ENCODE results near the gene MLPH.

Gene MLPH

GRCh38 chr2:237464757-237465391 lies 22.2 kb upstream of the MLPH start:
- TF ChIP-seq EP300 (IDR thresholded peaks at IDR 0.05; ENCODE audit: borderline replicate concordance) (no peak), TEAD4 (IDR thresholded peaks at IDR 0.05) (no peak), TCF12 (IDR thresholded peaks at IDR 0.05; ENCODE audit: low read depth) (no peak), RAD21 (IDR thresholded peaks at IDR 0.05; ENCODE audit: low read depth) (no peak), YY1 (IDR thresholded peaks at IDR 0.05; ENCODE audit: low read depth) (no peak), EGR1 (IDR thresholded peaks at IDR 0.05) (no peak), TAF1 (IDR thresholded peaks at IDR 0.05; ENCODE audit: low read depth) (no peak), NFIC (IDR thresholded peaks at IDR 0.05) (no peak), MAX (IDR thresholded peaks at IDR 0.05) (no peak), FOXM1 (IDR thresholded peaks at IDR 0.05; ENCODE audit: borderline replicate concordance, low read depth) (no peak), ZBTB7A (IDR thresholded peaks at IDR 0.05; ENCODE audit: low read depth) (no peak), CREB1 (IDR thresholded peaks at IDR 0.05; ENCODE audit: low read depth) (no peak), CEBPB (IDR thresholded peaks at IDR 0.05) (no peak), USF1 (IDR thresholded peaks at IDR 0.05) (no peak), REST (IDR thresholded peaks at IDR 0.05; ENCODE audit: low read depth) (no peak)

- TF ChIP-seq CREB1 (IDR thresholded peaks at IDR 0.05; ENCODE audit: low read depth) (no peak), ZBTB7A (IDR thresholded peaks at IDR 0.05; ENCODE audit: low read depth) (no peak), TCF12 (IDR thresholded peaks at IDR 0.05; ENCODE audit: low read depth) (no peak), USF1 (IDR thresholded peaks at IDR 0.05) (no peak), NFIC (IDR thresholded peaks at IDR 0.05) (no peak), REST (IDR thresholded peaks at IDR 0.05; ENCODE audit: low read depth) (no peak), CEBPB (IDR thresholded peaks at IDR 0.05) (no peak), EP300 (IDR thresholded peaks at IDR 0.05; ENCODE audit: borderline replicate concordance) (no peak), FOXM1 (IDR thresholded peaks at IDR 0.05; ENCODE audit: borderline replicate concordance, low read depth) (no peak), EGR1 (IDR thresholded peaks at IDR 0.05) (no peak), MAX (IDR thresholded peaks at IDR 0.05) (no peak)
These were observed 21.4 kb upstream of the MLPH start for GRCh38 chr2:237465515-237466148.

- TF ChIP-seq FOXM1 (IDR thresholded peaks at IDR 0.05; ENCODE audit: borderline replicate concordance, low read depth): no peak
- TF ChIP-seq MAX (IDR thresholded peaks at IDR 0.05): no peak
- no peak for TF ChIP-seq ZBTB7A (IDR thresholded peaks at IDR 0.05; ENCODE audit: low read depth)
- no peak for TF ChIP-seq EGR1 (IDR thresholded peaks at IDR 0.05)
- no peak for TF ChIP-seq YY1 (IDR thresholded peaks at IDR 0.05; ENCODE audit: low read depth)
- TF ChIP-seq NFIC (IDR thresholded peaks at IDR 0.05): no peak
- TF ChIP-seq USF1 (IDR thresholded peaks at IDR 0.05): no peak
- TF ChIP-seq CEBPB (IDR thresholded peaks at IDR 0.05): no peak
- no peak for TF ChIP-seq REST (IDR thresholded peaks at IDR 0.05; ENCODE audit: low read depth)
- TF ChIP-seq TCF12 (IDR thresholded peaks at IDR 0.05; ENCODE audit: low read depth): no peak
- TF ChIP-seq TEAD4 (IDR thresholded peaks at IDR 0.05): no peak
- TF ChIP-seq RAD21 (IDR thresholded peaks at IDR 0.05; ENCODE audit: low read depth): no peak
- TF ChIP-seq EP300 (IDR thresholded peaks at IDR 0.05; ENCODE audit: borderline replicate concordance): no peak
- no peak for TF ChIP-seq CREB1 (IDR thresholded peaks at IDR 0.05; ENCODE audit: low read depth)
- no peak for TF ChIP-seq TAF1 (IDR thresholded peaks at IDR 0.05; ENCODE audit: low read depth)
These were observed 20.8 kb upstream of the MLPH start for GRCh38 chr2:237466211-237466610.
